ENCODE results near the gene NAA80. TPM values are rescaled to one million over a fixed set of nuclear protein-coding genes. Genes with fewer than 3 reads are reported as not detected.

The NAA80 gene
- total and polyA plus RNA-seq, 2 of the 13 experiments (the other 11 are each of a cell fraction or from before 2014, with no cell fraction given), result 3.4 to 8.7 TPM

DNA sequence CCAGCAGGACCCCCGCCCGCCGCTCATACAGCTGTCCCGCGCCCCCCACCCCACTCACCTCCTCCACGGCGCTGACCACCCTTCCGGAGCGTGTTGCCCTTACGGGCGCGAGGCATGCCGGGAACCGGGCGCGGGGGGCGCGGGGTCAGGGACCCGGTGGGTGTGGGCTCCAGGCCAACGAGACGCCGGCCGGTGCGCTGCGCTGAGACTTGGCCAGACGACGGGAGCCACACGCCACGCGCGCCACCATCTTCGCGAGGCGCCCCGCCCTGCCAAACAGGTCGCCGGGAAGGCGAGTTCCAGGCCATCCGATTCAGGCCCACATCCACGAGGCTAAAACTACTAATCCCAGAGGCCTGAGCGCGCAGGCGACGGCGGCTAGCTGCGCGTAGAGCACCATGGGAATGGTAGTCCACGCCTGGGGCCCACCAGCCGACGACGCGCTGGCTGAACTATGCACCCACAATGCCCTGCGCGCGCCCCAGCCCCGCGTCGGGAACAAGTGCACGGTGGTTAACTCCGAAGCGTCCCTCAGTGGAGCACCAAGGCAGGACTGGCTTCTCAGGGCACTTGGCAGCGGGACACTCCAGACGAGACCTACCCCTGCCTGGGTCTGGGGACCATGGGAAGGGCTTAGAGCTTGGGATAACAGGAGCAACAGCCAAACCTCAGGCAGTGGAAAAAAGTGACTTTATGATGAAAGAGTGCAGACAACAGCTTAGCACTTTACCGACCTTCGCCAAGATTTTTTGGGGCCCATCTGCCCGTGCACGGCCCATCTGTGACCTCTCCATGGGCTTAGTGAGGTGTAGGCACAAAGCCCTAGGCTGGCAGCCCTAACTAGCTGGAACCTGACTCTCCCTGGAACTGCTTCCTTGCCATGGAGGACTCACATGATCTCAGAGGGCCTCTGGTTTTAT lies 6.8 kb downstream of the NAA80 start, which contains the start of gene IFRD2 (continued):
- TF ChIP-seq, protein P1, sequence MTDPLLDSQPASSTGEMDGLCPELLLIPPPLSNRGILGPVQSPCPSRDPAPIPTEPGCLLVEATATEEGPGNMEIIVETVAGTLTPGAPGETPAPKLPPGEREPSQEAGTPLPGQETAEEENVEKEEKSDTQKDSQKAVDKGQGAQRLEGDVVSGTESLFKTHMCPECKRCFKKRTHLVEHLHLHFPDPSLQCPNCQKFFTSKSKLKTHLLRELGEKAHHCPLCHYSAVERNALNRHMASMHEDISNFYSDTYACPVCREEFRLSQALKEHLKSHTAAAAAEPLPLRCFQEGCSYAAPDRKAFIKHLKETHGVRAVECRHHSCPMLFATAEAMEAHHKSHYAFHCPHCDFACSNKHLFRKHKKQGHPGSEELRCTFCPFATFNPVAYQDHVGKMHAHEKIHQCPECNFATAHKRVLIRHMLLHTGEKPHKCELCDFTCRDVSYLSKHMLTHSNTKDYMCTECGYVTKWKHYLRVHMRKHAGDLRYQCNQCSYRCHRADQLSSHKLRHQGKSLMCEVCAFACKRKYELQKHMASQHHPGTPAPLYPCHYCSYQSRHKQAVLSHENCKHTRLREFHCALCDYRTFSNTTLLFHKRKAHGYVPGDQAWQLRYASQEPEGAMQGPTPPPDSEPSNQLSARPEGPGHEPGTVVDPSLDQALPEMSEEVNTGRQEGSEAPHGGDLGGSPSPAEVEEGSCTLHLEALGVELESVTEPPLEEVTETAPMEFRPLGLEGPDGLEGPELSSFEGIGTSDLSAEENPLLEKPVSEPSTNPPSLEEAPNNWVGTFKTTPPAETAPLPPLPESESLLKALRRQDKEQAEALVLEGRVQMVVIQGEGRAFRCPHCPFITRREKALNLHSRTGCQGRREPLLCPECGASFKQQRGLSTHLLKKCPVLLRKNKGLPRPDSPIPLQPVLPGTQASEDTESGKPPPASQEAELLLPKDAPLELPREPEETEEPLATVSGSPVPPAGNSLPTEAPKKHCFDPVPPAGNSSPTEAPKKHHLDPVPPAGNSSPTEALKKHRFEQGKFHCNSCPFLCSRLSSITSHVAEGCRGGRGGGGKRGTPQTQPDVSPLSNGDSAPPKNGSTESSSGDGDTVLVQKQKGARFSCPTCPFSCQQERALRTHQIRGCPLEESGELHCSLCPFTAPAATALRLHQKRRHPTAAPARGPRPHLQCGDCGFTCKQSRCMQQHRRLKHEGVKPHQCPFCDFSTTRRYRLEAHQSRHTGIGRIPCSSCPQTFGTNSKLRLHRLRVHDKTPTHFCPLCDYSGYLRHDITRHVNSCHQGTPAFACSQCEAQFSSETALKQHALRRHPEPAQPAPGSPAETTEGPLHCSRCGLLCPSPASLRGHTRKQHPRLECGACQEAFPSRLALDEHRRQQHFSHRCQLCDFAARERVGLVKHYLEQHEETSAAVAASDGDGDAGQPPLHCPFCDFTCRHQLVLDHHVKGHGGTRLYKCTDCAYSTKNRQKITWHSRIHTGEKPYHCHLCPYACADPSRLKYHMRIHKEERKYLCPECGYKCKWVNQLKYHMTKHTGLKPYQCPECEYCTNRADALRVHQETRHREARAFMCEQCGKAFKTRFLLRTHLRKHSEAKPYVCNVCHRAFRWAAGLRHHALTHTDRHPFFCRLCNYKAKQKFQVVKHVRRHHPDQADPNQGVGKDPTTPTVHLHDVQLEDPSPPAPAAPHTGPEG (CRISPR knock-in tag; IDR thresholded peaks at IDR 0.05), result no peak
- peak; percentile 35; the same call in 1 of the 2 replicates for TF ChIP-seq ZMYM4 (CRISPR knock-in tag; IDR thresholded peaks at IDR 0.05)
- no peak for TF ChIP-seq SMAD9 (CRISPR knock-in tag; IDR thresholded peaks at IDR 0.05)
- TF ChIP-seq GABPA (IDR thresholded peaks at IDR 0.05; ENCODE audit: low read depth, low read length), result no peak
- peak; percentile 83 for TF ChIP-seq GABPA (CRISPR knock-in tag; IDR thresholded peaks at IDR 0.05; ENCODE audit: low read depth)
- TF ChIP-seq ZNF773 (CRISPR knock-in tag; IDR thresholded peaks at IDR 0.05; ENCODE audit: borderline replicate concordance), result no peak
- peak; percentile 60; the same call in 1 of the 2 replicates for TF ChIP-seq ZC3H13 (CRISPR knock-in tag; IDR thresholded peaks at IDR 0.05)
- peak; percentile 92 for TF ChIP-seq GATAD1 (CRISPR knock-in tag; IDR thresholded peaks at IDR 0.05)
- TF ChIP-seq CREBL2 (CRISPR knock-in tag; IDR thresholded peaks at IDR 0.05; ENCODE audit: borderline replicate concordance), result peak; percentile 0; the same call in 1 of the 2 replicates
- TF ChIP-seq ZNF512B (CRISPR knock-in tag; IDR thresholded peaks at IDR 0.05; ENCODE audit: borderline replicate concordance), result 0 out of 2 replicates have a peak, but pooled peaks have one; percentile 21
- TF ChIP-seq NR2F2 (IDR thresholded peaks at IDR 0.05; ENCODE audit: borderline replicate concordance, low read depth), result no peak; the same call in 1 of the 2 replicates
- peak; percentile 67 for TF ChIP-seq MEF2D (CRISPR knock-in tag; IDR thresholded peaks at IDR 0.05)
- peak; percentile 73 for TF ChIP-seq BORCS8-MEF2B (CRISPR knock-in tag; IDR thresholded peaks at IDR 0.05)
- peak; percentile 99; the same call in 1 of the 2 replicates for TF ChIP-seq TBP (CRISPR knock-in tag; IDR thresholded peaks at IDR 0.05)
- no peak for TF ChIP-seq ZNF629 (CRISPR knock-in tag; conservative IDR thresholded peaks at IDR 0.05)
- no peak for TF ChIP-seq ZNF724P (CRISPR knock-in tag; IDR thresholded peaks at IDR 0.05; ENCODE audit: borderline replicate concordance)
- peak; percentile 72; the same call in 1 of the 2 replicates for TF ChIP-seq KDM3A (CRISPR knock-in tag; IDR thresholded peaks at IDR 0.05; ENCODE audit: low read depth)
- no peak for TF ChIP-seq ZNF225 (CRISPR knock-in tag; IDR thresholded peaks at IDR 0.05)
- TF ChIP-seq, protein P2, sequence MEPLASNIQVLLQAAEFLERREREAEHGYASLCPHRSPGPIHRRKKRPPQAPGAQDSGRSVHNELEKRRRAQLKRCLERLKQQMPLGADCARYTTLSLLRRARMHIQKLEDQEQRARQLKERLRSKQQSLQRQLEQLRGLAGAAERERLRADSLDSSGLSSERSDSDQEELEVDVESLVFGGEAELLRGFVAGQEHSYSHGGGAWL (CRISPR knock-in tag; IDR thresholded peaks at IDR 0.05), result peak; percentile 84
